ENCODE measurements around the gene SPTBN1.

DNA sequence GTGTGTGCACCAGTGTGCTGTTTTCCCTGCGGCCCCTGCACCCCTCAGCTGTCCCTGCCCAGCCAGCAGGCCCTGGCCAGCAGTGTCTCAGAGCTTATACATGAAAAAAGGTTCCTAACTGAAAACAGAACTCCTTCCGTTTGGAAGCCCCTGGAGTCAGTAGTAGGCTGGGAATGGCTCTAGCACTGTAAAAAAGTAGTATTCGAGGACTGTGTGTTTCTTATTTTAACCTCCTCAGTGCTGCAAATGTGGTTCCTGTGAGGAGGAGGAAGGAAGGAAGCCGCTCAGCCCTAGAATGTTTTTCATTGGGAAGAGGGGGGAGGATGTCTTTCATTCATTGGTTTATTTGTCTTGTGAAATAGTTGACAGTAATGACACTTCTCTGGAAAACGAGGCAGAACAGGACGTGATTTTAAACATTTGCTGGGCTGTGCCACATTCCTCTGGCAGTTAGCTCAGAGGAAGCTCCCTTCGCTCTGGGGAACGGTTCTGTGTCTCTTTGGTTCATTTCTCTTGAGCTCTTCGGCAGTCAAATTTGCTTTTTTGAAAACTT lies 103.5 kb downstream of the SPTBN1 start:
- TF ChIP-seq, protein P1, sequence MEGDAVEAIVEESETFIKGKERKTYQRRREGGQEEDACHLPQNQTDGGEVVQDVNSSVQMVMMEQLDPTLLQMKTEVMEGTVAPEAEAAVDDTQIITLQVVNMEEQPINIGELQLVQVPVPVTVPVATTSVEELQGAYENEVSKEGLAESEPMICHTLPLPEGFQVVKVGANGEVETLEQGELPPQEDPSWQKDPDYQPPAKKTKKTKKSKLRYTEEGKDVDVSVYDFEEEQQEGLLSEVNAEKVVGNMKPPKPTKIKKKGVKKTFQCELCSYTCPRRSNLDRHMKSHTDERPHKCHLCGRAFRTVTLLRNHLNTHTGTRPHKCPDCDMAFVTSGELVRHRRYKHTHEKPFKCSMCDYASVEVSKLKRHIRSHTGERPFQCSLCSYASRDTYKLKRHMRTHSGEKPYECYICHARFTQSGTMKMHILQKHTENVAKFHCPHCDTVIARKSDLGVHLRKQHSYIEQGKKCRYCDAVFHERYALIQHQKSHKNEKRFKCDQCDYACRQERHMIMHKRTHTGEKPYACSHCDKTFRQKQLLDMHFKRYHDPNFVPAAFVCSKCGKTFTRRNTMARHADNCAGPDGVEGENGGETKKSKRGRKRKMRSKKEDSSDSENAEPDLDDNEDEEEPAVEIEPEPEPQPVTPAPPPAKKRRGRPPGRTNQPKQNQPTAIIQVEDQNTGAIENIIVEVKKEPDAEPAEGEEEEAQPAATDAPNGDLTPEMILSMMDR (IDR thresholded peaks at IDR 0.05): no peak
- TF ChIP-seq POLR2A (IDR thresholded peaks at IDR 0.05) (no peak), EP300 (IDR thresholded peaks at IDR 0.05) (no peak)

All from ovary (tissue), 3 donors.